NCI-H2107 treated with DMSO at 0.1 percent for 48 hours (cell line): ENCODE data around the gene MOSPD3.
"Not testable (repeated sequence)": the region's sequence is repeated elsewhere in the genome, so short reads cannot be mapped to it uniquely, and the experiment has no call there.

Experiments used
- DNase-seq: peaks from one replicate; lab custom pipeline; 2025; ENCODE audit not compliant: unreplicated experiment; lab: John Stamatoyannopoulos, UW

The MOSPD3 gene

DNA sequence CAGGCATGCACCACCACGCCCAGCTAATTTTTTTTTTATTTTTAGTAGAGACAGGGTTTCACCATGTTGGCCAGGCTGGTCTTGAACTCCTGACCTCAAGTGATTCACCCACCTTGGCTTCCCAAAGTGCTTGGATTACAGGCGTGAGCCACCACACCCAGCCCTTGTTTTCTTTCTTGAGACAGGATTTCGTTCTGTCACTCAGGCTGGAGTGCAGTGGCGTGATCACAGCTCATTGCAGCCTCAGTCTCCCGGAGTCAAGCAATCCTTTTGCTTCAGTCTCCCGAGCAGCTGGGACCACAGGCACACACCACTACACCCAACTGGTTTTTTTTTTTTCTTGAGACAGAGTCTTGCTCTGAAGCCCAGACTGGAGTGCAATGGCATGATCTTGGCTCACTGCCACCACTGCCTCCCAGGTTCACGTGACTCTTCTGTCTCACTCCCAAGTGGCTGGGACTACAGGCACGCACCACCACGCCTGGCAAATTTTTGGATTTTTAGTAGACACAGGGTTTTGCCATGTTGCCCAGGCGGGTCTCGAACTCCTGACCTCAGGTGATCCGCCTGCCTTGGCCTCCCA, 49.9 kb downstream of the MOSPD3 start:
- DNase-seq, result not testable (repeated sequence)
